ENCODE results near the gene ZNF791. TPM values are rescaled to one million over a fixed set of nuclear protein-coding genes. Genes with fewer than 3 reads are reported as not detected.

Gene ZNF791
- total and polyA plus RNA-seq, 2 of the 13 experiments (the other 11 are each of a cell fraction or from before 2014, with no cell fraction given): 12.8 to 17.4 TPM

GRCh38 chr19:12660980-12661379, 50.3 kb downstream of the ZNF791 start:
- TF ChIP-seq SMAD3 (CRISPR knock-in tag; IDR thresholded peaks at IDR 0.05): no peak
- no peak for TF ChIP-seq SIN3B (IDR thresholded peaks at IDR 0.05; ENCODE audit: low read length)
- TF ChIP-seq HMG20B (CRISPR knock-in tag; conservative IDR thresholded peaks at IDR 0.05): no peak
- ChIA-PET POLR2A (interaction anchor here (0.7 kb wide), 1 partner anchor 456 kb away, joined by 3 read pairs; no protein-coding TSS in a partner anchor), CTCF (ENCODE audit: low intra/inter-chr PET ratio, low total read pairs) (no interaction called here)
- Histone ChIP-seq H3K4me2 (ENCODE audit: low read depth, low read length) (no peak overlapping the region), H3K9me3 (ENCODE audit: low read length) (no peaks in the 10 kb centered on the region), H3K9ac (ENCODE audit: insufficient read depth, low read depth, low read length) (no peak overlapping the region), H3K27ac (ENCODE audit: extremely low read length, insufficient read depth, low read length) (no peak overlapping the region), H3K27me3 (ENCODE audit: control insufficient read depth in 1 of 2, insufficient read depth in 2 of 2, low read length in 2 of 2) (no peaks in the 10 kb centered on the region), H3K79me2 (ENCODE audit: insufficient read depth, low read length) (no peaks in the 10 kb centered on the region), H3K4me3 (replicated peaks in 1 of 3; ENCODE audit: insufficient read depth in 1 of 3, low read depth in 2 of 3, low read length in 3 of 3) (no peak overlapping the region), H2AFZ (ENCODE audit: low read length) (no peak overlapping the region), H3K36me3 (replicated peaks in 1 of 2; ENCODE audit: control insufficient read depth in 1 of 2, insufficient read depth in 2 of 2, low read length in 2 of 2) (peaks cover 0 to 11% of the 10 kb centered on the region in 2 experiments; a peak in 3 of 5 replicates), H3K4me1 (ENCODE audit: insufficient read depth, low read length) (peaks cover 14% of the 10 kb centered on the region), H4K20me1 (ENCODE audit: insufficient read depth, low read length) (no peaks in the 10 kb centered on the region)
- intact Hi-C loops (cut with micrococcal nuclease; ENCODE audit: unreplicated experiment): no loop called here
- DNase-seq (ENCODE audit: low spot score): no peak
- in situ Hi-C loops (cut with HindIII; ENCODE audit: extremely low pct_ligation_motif_present, low pct_unique_long_range_greater_than_20kb): no loop called here
- ATAC-seq: no peak
- FAIRE-seq: no peak
- BruUV-seq (replicated peaks): no TSS peak
- 95% methylated on average over 12 of the region's 12 CpGs for WGBS (ENCODE audit: low lambda C conversion rate)

- H3K9me3 ChIP-seq (ENCODE audit: low read length): no peaks in the 10 kb centered on the region
- FAIRE-seq (no peak), ATAC-seq (peak; percentile 18), DNase-seq (ENCODE audit: low spot score) (peak; percentile 24)
- 92% methylated on average over 20 of the region's 29 CpGs for WGBS (ENCODE audit: low lambda C conversion rate)
- H3K27ac ChIP-seq (ENCODE audit: extremely low read length, insufficient read depth, low read length): no peak overlapping the region
- no peak overlapping the region for H3K9ac ChIP-seq (ENCODE audit: insufficient read depth, low read depth, low read length)
- intact Hi-C loops (cut with micrococcal nuclease; ENCODE audit: unreplicated experiment) (no loop called here), in situ Hi-C loops (cut with HindIII; ENCODE audit: extremely low pct_ligation_motif_present, low pct_unique_long_range_greater_than_20kb) (no loop called here)
- CTCF ChIA-PET (ENCODE audit: low intra/inter-chr PET ratio, low total read pairs): no interaction called here
- H3K4me2 ChIP-seq (ENCODE audit: low read depth, low read length): 0 out of 2 replicates have a peak overlapping the region, but pooled peaks have one; percentile 97
- H3K79me2 ChIP-seq (ENCODE audit: insufficient read depth, low read length): peaks cover 22% of the 10 kb centered on the region
- POLR2A ChIA-PET: no interaction called here
- BruUV-seq (replicated peaks): no TSS peak
- H4K20me1 ChIP-seq (ENCODE audit: insufficient read depth, low read length): no peaks in the 10 kb centered on the region
- peaks cover 33% of the 10 kb centered on the region for H3K4me1 ChIP-seq (ENCODE audit: insufficient read depth, low read length)
- peaks cover 0 to 7% of the 10 kb centered on the region in 2 experiments; a peak in 2 of 5 replicates for H3K36me3 ChIP-seq (replicated peaks in 1 of 2; ENCODE audit: control insufficient read depth in 1 of 2, insufficient read depth in 2 of 2, low read length in 2 of 2)
- no peak overlapping the region for H3K4me3 ChIP-seq (replicated peaks in 1 of 3; ENCODE audit: insufficient read depth in 1 of 3, low read depth in 2 of 3, low read length in 3 of 3)
- H3K27me3 ChIP-seq (ENCODE audit: control insufficient read depth in 1 of 2, insufficient read depth in 2 of 2, low read length in 2 of 2): no peaks in the 10 kb centered on the region; a peak in 1 of 5 replicates
- no peak overlapping the region for H2AFZ ChIP-seq (ENCODE audit: low read length)
- TF ChIP-seq SRY (CRISPR knock-in tag; IDR thresholded peaks at IDR 0.05) (no peak), HNF4G (IDR thresholded peaks at IDR 0.05; ENCODE audit: borderline replicate concordance, low read depth, low read length) (no peak), HNF4G (CRISPR knock-in tag; IDR thresholded peaks at IDR 0.05; ENCODE audit: borderline replicate concordance, low read depth) (no peak), ZSCAN29 (CRISPR knock-in tag; conservative IDR thresholded peaks at IDR 0.05) (no peak), ZNF720 (CRISPR knock-in tag; IDR thresholded peaks at IDR 0.05) (no peak), ZFX (CRISPR knock-in tag; IDR thresholded peaks at IDR 0.05; ENCODE audit: low read depth) (peak; percentile 16; the same call in 1 of the 2 replicates)
- TF ChIP-seq, protein P1, sequence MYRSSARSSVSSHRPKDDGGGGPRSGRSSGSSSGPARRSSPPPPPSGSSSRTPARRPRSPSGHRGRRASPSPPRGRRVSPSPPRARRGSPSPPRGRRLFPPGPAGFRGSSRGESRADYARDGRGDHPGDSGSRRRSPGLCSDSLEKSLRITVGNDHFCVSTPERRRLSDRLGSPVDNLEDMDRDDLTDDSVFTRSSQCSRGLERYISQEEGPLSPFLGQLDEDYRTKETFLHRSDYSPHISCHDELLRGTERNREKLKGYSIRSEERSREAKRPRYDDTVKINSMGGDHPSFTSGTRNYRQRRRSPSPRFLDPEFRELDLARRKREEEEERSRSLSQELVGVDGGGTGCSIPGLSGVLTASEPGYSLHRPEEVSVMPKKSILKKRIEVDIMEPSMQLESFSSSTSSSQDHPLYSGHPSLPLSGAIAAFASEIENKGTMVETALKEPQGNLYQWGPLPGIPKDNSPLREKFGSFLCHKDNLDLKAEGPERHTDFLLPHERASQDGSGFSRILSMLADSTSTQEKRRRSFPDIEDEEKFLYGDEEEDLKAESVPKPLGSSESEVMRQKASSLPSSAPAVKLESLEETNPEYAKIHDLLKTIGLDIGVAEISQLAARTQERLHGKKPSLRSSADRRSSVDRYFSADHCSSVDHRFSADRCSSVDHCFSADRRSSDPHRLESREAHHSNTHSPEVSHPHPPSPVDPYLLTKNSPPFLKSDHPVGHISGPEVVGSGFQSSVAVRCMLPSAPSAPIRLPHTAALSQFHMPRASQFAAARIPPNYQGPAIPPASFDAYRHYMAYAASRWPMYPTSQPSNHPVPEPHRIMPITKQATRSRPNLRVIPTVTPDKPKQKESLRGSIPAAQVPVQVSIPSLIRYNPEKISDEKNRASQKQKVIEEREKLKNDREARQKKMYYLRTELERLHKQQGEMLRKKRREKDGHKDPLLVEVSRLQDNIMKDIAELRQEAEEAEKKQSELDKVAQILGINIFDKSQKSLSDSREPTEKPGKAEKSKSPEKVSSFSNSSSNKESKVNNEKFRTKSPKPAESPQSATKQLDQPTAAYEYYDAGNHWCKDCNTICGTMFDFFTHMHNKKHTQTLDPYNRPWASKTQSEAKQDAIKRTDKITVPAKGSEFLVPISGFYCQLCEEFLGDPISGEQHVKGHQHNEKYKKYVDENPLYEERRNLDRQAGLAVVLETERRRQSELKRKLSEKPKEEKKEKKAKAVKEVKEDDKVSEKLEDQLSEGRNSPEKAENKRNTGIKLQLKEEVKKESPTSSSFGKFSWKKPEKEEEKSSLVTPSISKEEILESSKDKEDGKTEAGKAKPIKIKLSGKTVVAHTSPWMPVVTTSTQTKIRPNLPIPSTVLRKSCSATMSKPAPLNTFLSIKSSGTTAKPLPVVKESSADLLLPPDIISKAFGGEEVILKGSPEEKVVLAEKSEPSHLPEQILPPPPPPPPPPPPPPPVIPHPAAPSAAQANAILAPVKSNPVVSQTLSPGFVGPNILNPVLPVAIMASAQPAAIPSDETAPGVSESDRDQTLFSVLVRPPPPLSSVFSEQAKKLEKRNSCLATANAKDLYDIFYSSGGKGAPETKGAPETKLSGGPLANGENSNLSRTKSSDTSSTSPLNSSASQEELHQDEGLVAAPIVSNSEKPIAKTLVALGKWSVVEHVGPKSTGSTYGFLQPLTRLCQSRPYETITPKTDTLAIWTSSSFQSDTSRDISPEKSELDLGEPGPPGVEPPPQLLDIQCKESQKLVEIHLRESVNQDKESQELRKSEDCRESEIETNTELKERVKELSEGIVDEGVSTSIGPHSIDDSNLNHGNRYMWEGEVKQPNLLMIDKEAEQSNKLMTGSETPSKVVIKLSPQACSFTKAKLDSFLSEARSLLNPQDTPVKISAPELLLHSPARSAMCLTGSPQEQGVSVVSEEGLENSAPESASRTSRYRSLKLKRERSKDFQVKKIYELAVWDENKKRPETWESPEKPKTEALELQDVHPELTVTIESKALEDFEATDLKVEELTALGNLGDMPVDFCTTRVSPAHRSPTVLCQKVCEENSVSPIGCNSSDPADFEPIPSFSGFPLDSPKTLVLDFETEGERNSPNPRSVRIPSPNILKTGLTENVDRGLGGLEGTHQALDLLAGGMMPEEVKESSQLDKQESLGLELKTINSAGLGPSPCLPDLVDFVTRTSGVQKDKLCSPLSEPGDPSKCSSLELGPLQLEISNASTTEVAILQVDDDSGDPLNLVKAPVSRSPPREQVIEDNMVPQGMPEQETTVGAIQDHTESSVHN (CRISPR knock-in tag; IDR thresholded peaks at IDR 0.05): no peak
Measured at GRCh38 chr19:12664406-12665280, 53.9 kb downstream of the ZNF791 start.
